ENCODE measurements around the gene MACROH2A1. TPM values are rescaled to one million over a fixed set of nuclear protein-coding genes. Genes with fewer than 3 reads are reported as not detected.

Gene MACROH2A1
- total RNA-seq, 1 donor from 2014 or later: 254 TPM

DNA sequence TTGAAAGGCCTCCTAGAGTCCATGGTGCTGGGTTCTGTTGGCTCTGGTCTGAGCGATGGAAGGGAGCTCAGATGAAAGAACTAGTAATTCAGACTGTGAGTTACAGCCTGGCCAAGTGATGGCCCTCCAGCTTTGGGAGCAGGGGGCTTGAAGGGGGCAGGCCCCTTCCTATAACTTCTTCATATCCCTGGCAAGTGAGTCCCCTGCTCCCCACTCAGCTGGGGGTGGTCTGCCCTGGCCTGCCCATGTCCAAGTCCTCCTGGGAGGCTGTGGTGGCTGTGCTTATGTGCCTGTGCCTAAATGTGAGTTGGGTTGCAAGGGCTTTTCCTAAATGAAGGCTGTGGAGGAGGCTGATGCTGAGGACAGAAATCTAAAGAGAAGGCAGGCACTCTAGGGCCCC is 80.1 kb downstream of the MACROH2A1 start:
- Mint-ChIP-seq H3K36me3 (no peaks in the 10 kb centered on the region), H3K27ac (no peak overlapping the region), H3K4me3 (no peak overlapping the region), H3K27me3 (peaks cover 3% of the 10 kb centered on the region), H3K4me1 (ENCODE audit: unreplicated experiment) (no peaks in the 10 kb centered on the region), H3K9me3 (no peaks in the 10 kb centered on the region)
- DNase-seq (ENCODE audit: extremely low spot score, unreplicated experiment): peak; percentile 60
- TF ChIP-seq, protein P1, sequence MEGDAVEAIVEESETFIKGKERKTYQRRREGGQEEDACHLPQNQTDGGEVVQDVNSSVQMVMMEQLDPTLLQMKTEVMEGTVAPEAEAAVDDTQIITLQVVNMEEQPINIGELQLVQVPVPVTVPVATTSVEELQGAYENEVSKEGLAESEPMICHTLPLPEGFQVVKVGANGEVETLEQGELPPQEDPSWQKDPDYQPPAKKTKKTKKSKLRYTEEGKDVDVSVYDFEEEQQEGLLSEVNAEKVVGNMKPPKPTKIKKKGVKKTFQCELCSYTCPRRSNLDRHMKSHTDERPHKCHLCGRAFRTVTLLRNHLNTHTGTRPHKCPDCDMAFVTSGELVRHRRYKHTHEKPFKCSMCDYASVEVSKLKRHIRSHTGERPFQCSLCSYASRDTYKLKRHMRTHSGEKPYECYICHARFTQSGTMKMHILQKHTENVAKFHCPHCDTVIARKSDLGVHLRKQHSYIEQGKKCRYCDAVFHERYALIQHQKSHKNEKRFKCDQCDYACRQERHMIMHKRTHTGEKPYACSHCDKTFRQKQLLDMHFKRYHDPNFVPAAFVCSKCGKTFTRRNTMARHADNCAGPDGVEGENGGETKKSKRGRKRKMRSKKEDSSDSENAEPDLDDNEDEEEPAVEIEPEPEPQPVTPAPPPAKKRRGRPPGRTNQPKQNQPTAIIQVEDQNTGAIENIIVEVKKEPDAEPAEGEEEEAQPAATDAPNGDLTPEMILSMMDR (conservative IDR thresholded peaks at IDR 0.05): no peak

DNA sequence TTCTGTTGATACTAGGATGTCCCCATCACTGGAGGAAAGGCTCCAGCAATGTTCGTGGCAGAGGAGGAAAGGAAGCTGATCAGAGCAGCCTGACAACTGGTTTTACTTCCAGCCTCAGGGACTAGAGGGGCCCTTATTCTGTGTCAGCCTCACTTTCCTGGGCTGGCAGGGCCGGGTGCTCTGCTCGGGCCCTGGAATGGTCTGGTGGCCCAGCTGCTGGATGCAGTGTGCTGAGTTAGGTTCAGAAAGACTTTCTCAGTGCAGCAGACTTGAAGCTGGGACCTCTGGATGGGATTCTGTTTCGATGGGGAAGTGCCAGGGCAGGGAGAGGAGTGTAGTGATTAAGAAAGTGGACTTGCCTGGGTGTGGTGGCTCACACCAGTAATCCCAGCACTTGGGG is 81.0 kb downstream of the MACROH2A1 start:
- Mint-ChIP-seq H3K9me3 (no peaks in the 10 kb centered on the region), H3K27ac (no peak overlapping the region), H3K4me1 (ENCODE audit: unreplicated experiment) (no peaks in the 10 kb centered on the region), H3K36me3 (no peaks in the 10 kb centered on the region), H3K4me3 (no peak overlapping the region), H3K27me3 (peaks cover 3% of the 10 kb centered on the region)
- DNase-seq (ENCODE audit: extremely low spot score, unreplicated experiment): peak; percentile 44
- TF ChIP-seq, protein P1 (conservative IDR thresholded peaks at IDR 0.05): no peak

DNA sequence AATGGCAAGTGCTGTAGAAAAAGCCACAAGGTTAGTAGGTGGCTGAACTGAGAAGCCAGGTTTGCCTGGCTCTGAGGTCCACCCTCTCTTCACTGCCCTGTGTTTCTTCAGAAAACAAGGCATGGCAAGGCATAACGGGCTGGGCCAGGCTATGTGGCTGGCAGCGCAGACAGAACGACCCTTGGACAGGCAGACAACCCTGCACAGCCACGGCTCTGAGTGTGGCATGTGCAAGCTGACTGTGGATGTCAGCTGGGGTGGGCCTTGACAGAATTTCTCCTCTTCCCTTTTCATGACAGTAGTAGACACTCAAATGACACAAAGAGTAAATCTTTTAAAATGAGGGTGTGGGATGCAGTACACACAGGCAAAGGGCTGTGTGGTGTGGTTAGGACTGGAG is 81.7 kb downstream of the MACROH2A1 start:
- Mint-ChIP-seq H3K36me3 (no peaks in the 10 kb centered on the region), H3K4me3 (no peak overlapping the region), H3K4me1 (ENCODE audit: unreplicated experiment) (no peaks in the 10 kb centered on the region), H3K27ac (no peak overlapping the region), H3K9me3 (no peaks in the 10 kb centered on the region), H3K27me3 (peaks cover 3% of the 10 kb centered on the region)
- DNase-seq (ENCODE audit: extremely low spot score, unreplicated experiment): peak; percentile 59
- TF ChIP-seq, protein P1 (conservative IDR thresholded peaks at IDR 0.05): no peak

DNA sequence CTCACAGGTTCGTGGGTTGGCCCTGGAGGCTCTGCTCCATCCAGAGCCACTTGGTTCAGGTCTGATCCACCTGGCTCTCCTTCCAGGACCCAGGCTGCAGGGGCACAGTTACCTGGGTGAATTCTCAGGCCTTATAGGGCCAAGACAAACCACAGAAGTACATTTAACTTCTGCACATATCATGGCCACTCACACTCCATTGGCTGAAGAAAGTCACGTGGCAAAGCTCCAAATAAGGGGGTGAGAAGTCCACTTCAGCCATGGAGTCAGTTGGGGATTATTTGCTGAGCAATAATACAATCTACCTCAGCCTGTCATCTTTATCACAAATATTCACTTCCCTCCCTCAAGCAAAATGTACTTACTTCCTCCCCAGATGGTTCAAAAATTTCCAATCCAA is 83.6 kb downstream of the MACROH2A1 start:
- peak; percentile 4 for DNase-seq (ENCODE audit: extremely low spot score, unreplicated experiment)
- Mint-ChIP-seq H3K27me3 (peaks cover 3% of the 10 kb centered on the region), H3K4me1 (ENCODE audit: unreplicated experiment) (no peaks in the 10 kb centered on the region)

DNA sequence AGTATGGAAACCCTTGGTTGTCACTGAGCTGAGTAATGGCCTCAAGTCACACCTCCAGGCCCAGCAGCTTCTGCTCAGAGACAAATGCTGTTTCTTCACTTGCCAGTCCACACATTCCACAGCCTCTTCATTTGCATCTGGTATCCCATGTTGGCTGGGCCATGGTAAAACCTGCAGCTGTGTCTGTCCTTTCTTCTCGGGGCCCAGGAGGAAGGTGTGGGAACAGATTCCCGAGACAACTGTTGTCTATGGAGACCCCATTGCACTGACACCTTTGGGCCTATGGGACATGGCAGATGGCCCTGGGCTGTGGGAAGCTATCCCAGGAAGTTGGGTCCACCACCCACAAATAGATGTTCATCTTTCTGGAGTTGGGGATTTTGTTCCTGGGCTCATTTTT is 85.1 kb downstream of the MACROH2A1 start:
- peaks cover 7% of the 10 kb centered on the region for H3K27me3 Mint-ChIP-seq
- peak; percentile 29 for DNase-seq (ENCODE audit: extremely low spot score, unreplicated experiment)
- H3K36me3 Mint-ChIP-seq: no peaks in the 10 kb centered on the region
- no peaks in the 10 kb centered on the region for H3K9me3 Mint-ChIP-seq
- H3K27ac Mint-ChIP-seq: no peak overlapping the region
- H3K4me1 Mint-ChIP-seq (ENCODE audit: unreplicated experiment): peaks cover 4% of the 10 kb centered on the region
- TF ChIP-seq, protein P1 (conservative IDR thresholded peaks at IDR 0.05): no peak
- no peak overlapping the region for H3K4me3 Mint-ChIP-seq

More for the DNA sequence above, 83.6 kb downstream of the MACROH2A1 start:
- Mint-ChIP-seq H3K36me3 (no peaks in the 10 kb centered on the region), H3K4me3 (no peak overlapping the region), H3K9me3 (no peaks in the 10 kb centered on the region), H3K27ac (no peak overlapping the region)
- TF ChIP-seq, protein P1 (conservative IDR thresholded peaks at IDR 0.05): no peak

DNA sequence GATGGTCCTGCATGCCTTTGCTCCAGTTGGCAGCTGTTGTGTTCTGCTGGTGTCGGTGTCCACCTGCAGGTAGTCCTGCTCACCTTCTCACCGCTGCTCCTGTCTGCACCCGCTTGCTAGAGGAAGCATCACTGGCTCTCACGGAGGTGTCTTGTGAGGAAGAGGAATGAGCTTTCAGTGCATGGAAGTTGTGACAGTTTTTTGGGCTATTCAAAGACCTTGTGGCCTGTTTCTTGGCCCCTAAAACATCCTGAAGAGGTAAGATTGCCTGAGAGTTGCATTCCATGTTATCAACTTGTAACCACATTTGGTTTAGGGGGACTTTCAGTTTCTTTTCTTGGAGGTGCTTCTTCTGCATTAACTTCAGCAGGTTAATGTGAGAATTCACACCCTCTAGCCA is 85.6 kb downstream of the MACROH2A1 start:
- no peaks in the 10 kb centered on the region for H3K9me3 Mint-ChIP-seq
- peaks cover 8% of the 10 kb centered on the region for H3K4me1 Mint-ChIP-seq (ENCODE audit: unreplicated experiment)
- peak; percentile 32 for DNase-seq (ENCODE audit: extremely low spot score, unreplicated experiment)
- H3K4me3 Mint-ChIP-seq: no peak overlapping the region
- H3K27me3 Mint-ChIP-seq: peaks cover 9% of the 10 kb centered on the region
- no peak overlapping the region for H3K27ac Mint-ChIP-seq
- TF ChIP-seq, protein P1 (conservative IDR thresholded peaks at IDR 0.05): no peak
- no peaks in the 10 kb centered on the region for H3K36me3 Mint-ChIP-seq
